DOHH2 (cell line): ENCODE measurements around the gene EID3.

Experiments
- CTCF ChIP-seq: fragments of 200-600 bp; sonication (generic); IDR thresholded peaks from one replicate; pipeline ENCODE4 v1.5.1; 2014; ENCODE audit warnings: antibody characterized with exemption, mild to moderate bottlenecking, low read depth, low read length; ENCODE audit not compliant: poor library complexity, severe bottlenecking
- EZH2phosphoT487 ChIP-seq: fragments of 200-600 bp; sonication (generic); IDR thresholded peaks from 2 replicates; pipeline ENCODE4 v1.6.1; 2017; ENCODE audit warnings: borderline replicate concordance, mild to moderate bottlenecking, antibody characterized with exemption, low read length, moderate library complexity, mixed read lengths

- TF ChIP-seq CTCF (no peak), EZH2phosphoT487 (no peak)
These were observed 30.2 kb downstream of the EID3 start for GRCh38 chr12:104333692-104334255.
